HG02943 (cell line): Measurements from ENCODE around the gene CPA2.
"Not testable (repeated sequence)": the region's sequence is repeated elsewhere in the genome, so short reads cannot be mapped to it uniquely, and the experiment has no call there.

ENCODE experiments used
- ATAC-seq: cut with Tn5 transposase; IDR thresholded peaks from one replicate; pipeline ENCODE4 v1.9.1; 2021; ENCODE audit warnings: mild to moderate bottlenecking, low read depth, moderate library complexity; ENCODE audit not compliant: unreplicated experiment

Gene CPA2

DNA sequence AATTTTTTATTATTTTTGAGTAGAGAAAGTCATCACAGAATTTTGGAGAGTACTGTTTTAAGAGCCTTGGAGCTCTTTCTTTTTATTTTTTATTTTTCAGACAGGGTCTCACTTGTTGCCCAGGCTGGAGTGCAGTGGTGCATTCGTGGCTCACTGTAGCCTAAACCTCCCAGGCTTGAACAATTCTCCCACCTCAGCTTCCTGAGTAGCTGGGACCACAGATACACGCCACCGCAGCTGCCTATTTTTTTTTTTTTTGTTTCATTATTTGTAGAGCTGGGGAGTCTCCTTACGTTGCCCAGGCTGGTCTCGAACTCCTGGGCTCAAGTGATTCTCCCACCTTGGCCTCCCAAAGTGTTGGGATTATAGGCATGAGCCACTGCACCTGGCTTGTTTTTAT lies 36.9 kb downstream of the CPA2 start:
- no peak for ATAC-seq

DNA sequence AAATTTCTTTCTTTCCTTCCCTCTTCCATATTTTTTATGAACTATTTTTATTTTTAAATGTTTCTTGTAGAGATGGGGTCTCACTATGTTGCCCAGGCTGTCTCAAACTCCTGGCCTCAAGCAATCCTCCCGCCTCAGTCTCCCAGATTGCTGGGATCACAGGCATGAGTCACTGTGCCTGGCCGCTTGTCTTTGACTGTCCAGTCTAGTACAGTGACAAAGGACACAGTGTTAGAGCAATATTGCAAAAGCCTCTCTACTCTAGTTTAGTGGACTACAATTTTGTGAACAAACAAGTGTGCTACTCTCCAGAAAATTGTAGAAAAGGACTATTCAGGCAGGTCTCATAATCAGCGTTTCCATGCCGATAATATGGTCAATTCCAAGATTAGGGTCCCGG lies 37.3 kb downstream of the CPA2 start:
- ATAC-seq, result no peak

DNA sequence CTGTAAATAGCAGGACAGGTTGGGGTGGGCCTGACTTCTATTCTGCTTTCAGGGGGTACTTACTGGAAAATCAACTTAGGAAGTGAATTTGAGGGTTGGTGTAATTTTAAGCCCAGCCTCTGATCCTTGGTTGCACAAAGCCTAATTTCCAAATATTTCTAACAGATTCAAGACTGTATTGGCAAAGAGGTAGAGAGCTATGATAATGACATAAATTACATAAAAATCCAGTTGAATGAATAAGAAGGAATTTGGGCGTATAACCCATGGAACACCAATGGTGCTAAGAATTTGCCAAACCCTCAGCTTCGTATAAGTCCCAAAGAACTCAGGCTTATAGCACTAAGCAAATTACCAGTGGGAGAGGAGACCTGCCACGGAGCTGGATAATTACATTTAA lies 38.2 kb downstream of the CPA2 start:
- ATAC-seq, result no peak

DNA sequence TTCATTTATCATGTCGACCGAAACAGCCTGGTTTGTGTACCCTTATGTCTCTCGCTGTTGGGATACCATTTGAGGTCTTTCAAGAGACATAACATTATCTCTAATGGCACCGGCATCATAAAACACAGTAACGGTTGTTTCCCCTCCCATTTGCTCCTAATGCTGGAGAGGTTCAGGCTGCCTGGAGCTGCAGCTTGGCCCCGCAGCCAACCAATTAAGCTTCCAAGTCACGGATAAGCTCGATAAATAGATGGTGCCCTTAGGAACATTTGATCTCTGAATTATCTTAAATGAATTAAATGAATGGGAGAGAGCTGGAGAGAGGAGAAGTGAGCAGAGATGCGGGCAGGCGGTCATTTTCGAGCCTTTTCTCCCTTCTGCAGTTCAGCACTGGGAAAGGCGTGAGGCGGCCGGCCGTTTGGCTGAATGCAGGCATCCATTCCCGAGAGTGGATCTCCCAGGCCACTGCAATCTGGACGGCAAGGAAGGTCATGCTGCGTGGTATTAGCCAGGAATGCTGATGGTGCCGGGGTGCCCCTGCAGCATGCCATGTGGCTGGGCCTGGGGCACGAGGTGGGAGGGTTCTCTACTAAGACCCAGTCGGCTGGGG lies 38.9 kb downstream of the CPA2 start:
- no peak for ATAC-seq

DNA sequence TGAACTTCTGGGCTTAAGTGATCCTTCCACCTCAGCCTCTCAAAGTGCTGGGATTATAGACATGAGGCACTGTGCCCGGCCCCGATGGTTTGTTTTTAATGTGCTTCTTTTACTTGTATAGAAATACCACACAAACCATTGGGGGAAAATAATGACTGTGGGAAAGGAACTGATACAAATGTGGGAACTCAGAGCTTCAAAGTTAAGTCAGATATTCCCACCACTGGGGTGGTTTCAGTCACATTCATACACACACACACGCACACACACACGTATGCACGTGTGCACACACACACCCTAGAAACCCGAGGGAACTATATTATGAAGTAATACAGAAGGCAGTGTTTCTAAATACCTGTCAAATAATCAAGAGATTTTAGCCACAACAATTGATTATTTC lies 43.3 kb downstream of the CPA2 start:
- no peak for ATAC-seq

DNA sequence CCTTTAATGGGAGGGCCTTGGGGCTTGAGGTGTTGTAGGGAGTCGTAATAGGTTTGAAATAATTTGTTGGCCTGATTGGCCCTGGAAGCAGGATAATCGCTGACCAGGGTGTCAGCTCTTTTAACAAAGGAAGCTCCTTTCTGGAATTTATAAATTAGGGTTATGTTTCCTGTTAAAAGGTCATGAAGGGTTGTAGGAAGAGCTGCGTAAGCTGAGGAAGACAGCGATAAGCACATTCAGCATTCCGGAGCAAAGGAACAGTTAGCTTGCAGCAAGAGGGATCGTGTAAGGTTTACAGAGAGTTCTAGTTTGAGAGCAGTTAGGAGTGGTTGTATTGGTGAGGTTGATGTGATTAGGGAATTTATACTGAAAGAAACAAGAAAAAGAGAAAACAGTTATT lies 47.6 kb downstream of the CPA2 start:
- no peak for ATAC-seq

DNA sequence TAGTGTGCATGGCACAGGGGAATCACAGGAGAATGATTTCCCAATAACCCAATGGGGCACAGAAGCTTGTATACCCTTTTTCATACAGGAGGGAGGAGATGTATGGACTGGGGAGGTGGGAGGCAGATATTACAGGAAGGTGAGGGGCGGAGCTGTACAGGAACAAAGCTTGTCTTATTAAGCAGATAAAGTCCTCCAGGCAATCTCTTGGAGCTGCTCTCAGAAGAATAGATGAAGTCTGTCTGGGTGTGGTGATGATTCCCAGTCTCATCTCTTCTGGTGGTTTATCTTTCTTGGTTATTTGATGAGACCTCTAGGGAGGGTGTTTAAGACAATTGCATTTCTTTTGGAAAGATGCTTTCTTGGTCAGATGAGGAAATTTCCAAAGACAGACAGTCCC lies 52.9 kb downstream of the CPA2 start:
- ATAC-seq, result no peak

DNA sequence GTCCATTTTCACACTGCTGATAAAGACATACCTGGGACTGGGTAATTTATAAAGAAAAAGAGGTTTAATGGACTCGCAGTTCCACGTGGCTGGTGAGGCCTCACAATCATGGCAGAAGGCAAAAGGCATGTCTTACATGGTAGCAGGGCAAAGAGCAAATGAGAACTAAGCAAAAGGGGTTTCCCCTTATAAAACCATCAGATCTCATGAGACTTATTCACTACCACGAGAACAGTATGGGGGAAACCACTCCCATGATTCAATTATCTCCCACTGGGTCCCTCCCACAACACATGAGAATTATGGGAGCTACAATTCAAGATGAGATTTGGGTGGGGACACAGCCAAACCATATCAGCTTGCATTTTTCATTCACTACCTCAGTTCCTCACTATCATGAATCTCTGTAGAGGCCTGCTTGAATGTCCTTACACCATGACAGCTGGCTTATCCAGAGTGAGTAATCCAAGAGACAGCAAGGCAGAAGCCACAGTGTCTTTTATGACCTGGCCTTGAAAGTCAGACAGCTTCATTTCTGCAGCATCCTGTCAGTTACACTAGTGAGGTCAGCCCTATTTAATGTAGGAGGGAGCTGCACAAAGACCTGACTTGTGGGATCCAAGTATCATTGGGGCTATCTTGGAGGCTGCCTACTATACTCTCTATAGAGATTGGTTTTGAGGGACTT lies 55.0 kb downstream of the CPA2 start:
- ATAC-seq, result not testable (repeated sequence)

DNA sequence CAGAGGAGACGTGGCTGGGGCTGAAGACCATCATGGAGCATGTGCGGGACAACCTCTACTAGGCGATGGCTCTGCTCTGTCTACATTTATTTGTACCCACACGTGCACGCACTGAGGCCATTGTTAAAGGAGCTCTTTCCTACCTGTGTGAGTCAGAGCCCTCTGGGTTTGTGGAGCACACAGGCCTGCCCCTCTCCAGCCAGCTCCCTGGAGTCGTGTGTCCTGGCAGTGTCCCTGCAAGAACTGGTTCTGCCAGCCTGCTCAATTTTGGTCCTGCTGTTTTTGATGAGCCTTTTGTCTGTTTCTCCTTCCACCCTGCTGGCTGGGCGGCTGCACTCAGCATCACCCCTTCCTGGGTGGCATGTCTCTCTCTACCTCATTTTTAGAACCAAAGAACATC lies 56.0 kb downstream of the CPA2 start:
- ATAC-seq, result no peak

DNA sequence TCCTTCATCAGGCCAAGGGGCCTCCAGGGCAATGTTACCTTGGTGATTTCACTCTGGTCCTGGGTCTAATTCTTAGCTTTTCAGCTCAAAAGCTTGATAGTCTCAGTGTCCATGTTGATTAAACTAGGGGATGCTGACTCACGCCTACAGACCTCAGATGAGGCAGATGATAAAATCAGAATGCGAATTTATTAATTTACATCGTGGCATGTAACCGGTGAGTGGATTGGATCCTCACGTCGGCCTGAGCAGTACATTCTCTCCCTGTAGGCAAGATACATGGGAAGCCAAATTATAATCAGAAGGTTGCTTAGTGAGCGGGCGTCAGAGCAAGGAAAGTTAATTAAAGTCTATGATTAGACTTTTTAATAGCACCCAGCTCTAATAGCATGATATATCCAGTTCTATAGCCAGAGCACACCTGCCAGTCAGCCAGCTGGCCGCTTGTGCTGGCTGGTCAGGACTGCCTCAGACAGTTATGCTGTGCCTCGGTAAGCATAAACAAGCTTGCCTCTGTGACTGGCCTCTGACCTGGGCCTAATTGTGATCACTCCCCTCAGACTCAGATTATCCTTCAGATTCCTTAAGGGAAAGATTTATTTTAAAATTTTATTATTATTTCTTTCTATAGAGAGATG lies 57.8 kb downstream of the CPA2 start:
- no peak for ATAC-seq

DNA sequence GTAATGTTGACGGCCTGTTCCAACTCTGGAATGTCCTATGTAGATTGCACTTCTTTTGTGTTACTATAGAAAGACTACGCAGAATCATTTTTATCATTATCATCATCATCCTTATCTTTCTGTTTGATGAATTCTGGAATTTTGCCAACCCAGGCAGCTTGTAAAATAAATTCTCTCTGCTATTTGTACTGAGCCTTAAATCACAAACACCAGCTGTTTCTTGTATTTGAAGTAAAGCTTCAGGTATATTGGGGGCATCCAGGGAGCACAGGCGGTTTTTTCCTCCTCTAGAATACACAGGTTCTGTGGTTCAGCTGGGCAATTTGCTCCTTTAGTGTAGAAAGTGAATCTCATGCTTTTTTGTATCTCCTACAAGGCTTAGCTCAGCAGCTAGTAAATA lies 63.0 kb downstream of the CPA2 start:
- ATAC-seq, result no peak

DNA sequence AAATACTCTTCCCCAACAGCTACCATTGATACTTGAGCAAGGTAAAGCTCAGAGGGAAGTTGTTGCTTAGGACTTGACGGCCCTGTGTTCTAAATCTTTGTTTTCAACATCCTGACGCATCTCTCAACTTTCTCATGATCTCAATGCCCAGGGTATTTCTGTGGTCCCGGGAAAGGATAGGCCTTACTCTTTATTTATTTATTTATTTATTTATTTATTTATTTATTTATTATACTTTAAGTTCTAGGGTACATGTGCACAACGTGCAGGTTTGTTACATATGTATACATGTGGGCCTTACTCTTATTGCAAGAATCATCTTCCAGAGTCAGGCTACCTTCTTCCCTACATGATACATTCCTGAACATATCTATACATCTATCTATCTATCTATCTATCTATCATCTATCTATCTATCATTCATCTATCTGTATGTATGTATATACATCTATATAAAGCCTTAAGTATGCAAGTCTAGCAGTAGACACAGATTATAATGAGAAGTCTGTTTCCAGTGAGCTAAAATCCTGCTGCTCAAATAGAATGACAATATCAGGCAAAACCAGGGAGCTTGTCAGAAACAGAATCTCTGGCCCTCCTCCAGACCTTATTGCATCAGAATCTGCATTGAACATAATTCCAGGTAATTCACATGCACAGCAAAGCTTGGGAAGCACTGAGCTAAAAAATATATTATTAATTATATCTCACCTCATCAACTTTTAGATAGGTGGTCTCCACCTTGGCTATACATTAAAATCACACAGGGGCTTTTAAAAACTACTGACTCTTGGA lies 65.8 kb downstream of the CPA2 start:
- no peak for ATAC-seq

DNA sequence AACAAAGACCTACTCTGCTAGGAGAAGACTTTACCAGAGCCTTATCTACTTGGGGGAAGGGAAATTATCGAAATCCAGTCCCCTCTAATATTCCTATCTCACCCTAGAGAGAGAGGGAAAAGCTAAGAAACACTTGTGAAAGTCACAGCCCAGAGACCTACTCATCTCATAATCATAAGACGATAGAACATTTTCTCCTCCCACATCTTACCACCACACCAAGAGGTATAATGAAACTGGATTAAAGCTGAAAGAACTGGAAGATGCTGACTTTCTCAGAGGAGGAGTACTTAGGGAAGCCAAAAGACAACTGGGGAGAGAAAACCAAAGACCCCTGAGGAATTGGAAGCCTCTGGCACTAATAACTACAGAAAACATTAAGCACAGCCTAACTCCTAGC lies 67.2 kb downstream of the CPA2 start:
- no peak for ATAC-seq

DNA sequence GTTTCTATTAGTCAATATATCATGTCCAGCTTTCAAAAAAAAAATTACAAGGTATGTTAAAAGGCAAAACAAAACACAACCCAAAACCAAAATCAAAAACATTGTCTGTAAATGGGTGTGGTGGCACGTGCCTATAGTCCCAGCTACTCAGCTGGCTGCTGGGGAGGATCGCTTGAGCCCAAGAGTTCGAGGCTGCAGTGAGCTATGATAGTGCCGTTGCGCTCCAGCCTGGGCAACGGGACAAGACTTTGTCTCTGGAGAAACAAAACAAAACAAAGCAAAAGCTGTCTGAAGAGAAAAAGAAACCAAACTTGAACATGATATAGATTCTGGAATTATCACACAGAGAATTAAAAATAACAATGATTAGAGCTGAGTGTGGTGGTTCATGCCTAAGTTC lies 67.6 kb downstream of the CPA2 start:
- no peak for ATAC-seq

DNA sequence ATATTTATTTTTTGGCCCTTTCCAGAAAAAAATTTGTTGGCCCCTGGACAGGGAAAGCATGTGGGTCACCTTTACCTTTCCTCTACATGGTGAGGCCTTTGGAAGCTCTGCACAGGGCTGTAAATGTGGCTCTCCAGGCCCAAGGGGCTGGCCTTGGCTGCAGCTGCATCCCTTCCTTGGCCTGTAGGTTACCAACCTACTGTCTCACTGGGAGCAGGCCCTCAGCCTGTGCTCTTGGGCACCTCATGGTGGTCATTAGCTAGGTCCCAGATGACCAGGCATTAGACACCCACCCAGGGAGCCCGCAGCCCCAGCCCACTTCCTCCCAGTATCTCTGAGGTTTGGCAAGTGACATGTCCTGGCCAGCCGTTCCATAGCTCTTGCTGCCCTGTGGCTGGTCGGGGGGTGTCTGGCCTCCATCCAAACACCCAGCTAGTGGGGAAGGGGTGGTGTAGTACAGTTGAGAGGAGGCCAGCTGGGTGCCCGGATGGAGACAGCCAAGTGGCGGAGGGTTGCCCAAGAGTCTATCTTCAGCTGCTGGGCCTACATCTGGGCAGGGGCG lies 70.8 kb downstream of the CPA2 start:
- no peak for ATAC-seq

DNA sequence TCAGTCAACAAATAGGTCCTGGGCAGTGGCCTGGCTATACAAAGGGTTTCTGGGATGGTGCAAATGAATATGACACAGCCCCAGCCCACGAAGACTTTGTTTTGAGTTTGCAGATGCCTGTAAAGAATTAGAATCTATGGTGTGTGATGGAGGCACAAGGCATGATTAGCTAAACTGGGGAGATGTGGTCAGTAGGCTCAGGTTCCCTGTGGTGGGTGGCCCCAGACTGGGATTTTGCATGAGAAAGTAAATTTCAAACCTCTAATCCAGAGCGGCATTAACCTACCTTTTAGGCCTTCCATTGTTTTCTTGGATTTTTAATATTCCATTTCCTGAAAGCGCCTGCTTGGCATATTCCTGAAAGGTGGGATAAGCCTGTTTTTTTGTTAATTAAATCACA lies 71.6 kb downstream of the CPA2 start:
- no peak for ATAC-seq
